GM23338 (cell line): ENCODE measurements around the gene TGFBR3. TPM values are rescaled to one million over a fixed set of nuclear protein-coding genes. Genes with fewer than 3 reads are reported as not detected.

Source experiments
- ATAC-seq: fragments of 200-7000 bp; cut with Tn5 transposase; 3 replicates; pipeline ENCODE4 v1.9.1; 2020
- DNase-seq: peaks from one replicate; pipeline ENCODE4 v3.0.0-alpha.2; 2015; ENCODE audit warnings: low spot score
- H2AFZ ChIP-seq: fragments of 200-600 bp; sonication (generic); 2 replicates; pipeline ENCODE4 v1.8.0; 2016; ENCODE audit warnings: antibody characterized with exemption, mild to moderate bottlenecking, moderate library complexity
- H3F3A ChIP-seq: fragments of 200-600 bp; sonication (generic); replicated peaks from 2 replicates; pipeline ENCODE4 v1.8.0; 2017; ENCODE audit warnings: antibody characterized with exemption, mixed run types, low read depth
- H3K27ac ChIP-seq: fragments of 200-600 bp; sonication (generic); 2 replicates; pipeline ENCODE4 v1.6.1; 2016; ENCODE audit warnings: low read depth
- H3K27me3 ChIP-seq: fragments of 200-600 bp; sonication (generic); 2 replicates; pipeline ENCODE4 v1.8.0; 2016; ENCODE audit warnings: mild to moderate bottlenecking, mixed run types, moderate library complexity; ENCODE audit not compliant: insufficient read depth
- H3K36me3 ChIP-seq: fragments of 200-600 bp; sonication (generic); 2 replicates; pipeline ENCODE4 v1.8.0; 2016; ENCODE audit warnings: mild to moderate bottlenecking; ENCODE audit not compliant: insufficient read depth
- H3K4me1 ChIP-seq: fragments of 200-600 bp; sonication (generic); 2 replicates; pipeline ENCODE4 v1.8.0; 2016; ENCODE audit warnings: mild to moderate bottlenecking, moderate library complexity; ENCODE audit not compliant: insufficient read depth
- H3K4me2 ChIP-seq: fragments of 200-600 bp; sonication (generic); 2 replicates; pipeline ENCODE4 v1.7.1; 2017; ENCODE audit warnings: mixed run types
- H3K4me3 ChIP-seq: fragments of 200-600 bp; sonication (generic); 2 replicates; pipeline ENCODE4 v1.6.1; 2016; ENCODE audit warnings: mixed run types
- H3K79me2 ChIP-seq: fragments of 200-600 bp; sonication (generic); replicated peaks from 2 replicates; pipeline ENCODE4 v1.8.0; 2017; ENCODE audit warnings: mild to moderate bottlenecking; ENCODE audit not compliant: insufficient read depth
- H3K9me2 ChIP-seq: fragments of 200-600 bp; sonication (generic); 2 replicates; pipeline ENCODE4 v1.8.0; 2017; ENCODE audit not compliant: insufficient read depth
- H4K20me1 ChIP-seq: fragments of 200-600 bp; sonication (generic); replicated peaks from 2 replicates; pipeline ENCODE4 v1.8.0; 2017; ENCODE audit warnings: mild to moderate bottlenecking; ENCODE audit not compliant: insufficient read depth
- H3K27ac Mint-ChIP-seq: 2 replicates; pipeline ENCODE4 v1.8.0; 2020; ENCODE audit warnings: inconsistent platforms, mild to moderate bottlenecking, moderate library complexity, mixed read lengths
- H3K27me3 Mint-ChIP-seq: 3 replicates; pipeline ENCODE4 v1.8.0; 2022; ENCODE audit warnings: low read depth, mild to moderate bottlenecking, moderate library complexity, mixed read lengths, inconsistent platforms; ENCODE audit not compliant: insufficient read depth, poor library complexity
- H3K36me3 Mint-ChIP-seq: 3 replicates; pipeline ENCODE4 v1.8.0; 2021; ENCODE audit warnings: low read depth, mild to moderate bottlenecking, inconsistent platforms, moderate library complexity, mixed read lengths
- H3K4me1 Mint-ChIP-seq: 3 replicates; pipeline ENCODE4 v1.8.0; 2020; ENCODE audit warnings: mild to moderate bottlenecking, inconsistent platforms, mixed read lengths
- H3K4me3 Mint-ChIP-seq: 3 replicates; pipeline ENCODE4 v1.8.0; 2021; ENCODE audit warnings: moderate library complexity, mild to moderate bottlenecking, inconsistent platforms, mixed read lengths
- H3K9me3 Mint-ChIP-seq: 3 replicates; pipeline ENCODE4 v1.8.0; 2020; ENCODE audit warnings: moderate library complexity, mild to moderate bottlenecking, inconsistent platforms, mixed read lengths
- CREB1 ChIP-seq: fragments of 250-450 bp; sonication (Bioruptor Pico); IDR thresholded peaks from 2 replicates; pipeline ENCODE4 v1.5.0; 2020; ENCODE audit warnings: low read depth, mild to moderate bottlenecking, moderate library complexity
- CTCF ChIP-seq, 2 experiments: fragments of 200-600 bp in 1 of 2; sonication (generic) in 1 of 2; conservative IDR thresholded peaks; 2 replicates each; pipeline versions ENCODE4 v1.5.1 to v1.6.1; 2016 to 2017; ENCODE audit warnings: antibody characterized with exemption in 2 of 2, low read depth in 2 of 2, mild to moderate bottlenecking in 2 of 2, moderate library complexity in 1 of 2
- ETS1 ChIP-seq: IDR thresholded peaks from 2 replicates; pipeline ENCODE4 v1.6.1; 2016; ENCODE audit warnings: antibody characterized with exemption
- EZH2 ChIP-seq: fragments of 200-600 bp; sonication (generic); IDR thresholded peaks from one replicate; pipeline ENCODE4 v1.8.0; 2017; ENCODE audit warnings: antibody characterized with exemption, mild to moderate bottlenecking, low read depth; ENCODE audit not compliant: unreplicated experiment
- EZH2phosphoT487 ChIP-seq: fragments of 200-600 bp; sonication (generic); IDR thresholded peaks from one replicate; pipeline ENCODE4 v1.8.1; 2018; ENCODE audit warnings: antibody characterized with exemption; ENCODE audit not compliant: unreplicated experiment
- JUNB ChIP-seq: IDR thresholded peaks from one replicate; pipeline ENCODE4 v1.6.1; 2016; ENCODE audit warnings: antibody characterized with exemption; ENCODE audit not compliant: unreplicated experiment
- POLR2AphosphoS5 ChIP-seq: IDR thresholded peaks from 2 replicates; pipeline ENCODE4 v1.6.1; 2016; ENCODE audit warnings: antibody characterized with exemption, low read depth
- REST ChIP-seq: IDR thresholded peaks from one replicate; pipeline ENCODE4 v1.6.1; 2018; ENCODE audit warnings: antibody characterized with exemption; ENCODE audit not compliant: unreplicated experiment
- STAT1 ChIP-seq: IDR thresholded peaks from one replicate; pipeline ENCODE4 v1.6.1; 2016; ENCODE audit warnings: antibody characterized with exemption; ENCODE audit not compliant: unreplicated experiment
- ZNF114 ChIP-seq: fragments of 250-450 bp; sonication (Bioruptor Pico); IDR thresholded peaks from 2 replicates; pipeline ENCODE4 v1.5.0; 2020; ENCODE audit warnings: mild to moderate bottlenecking, moderate library complexity
- ZNF331 ChIP-seq: fragments of 250-450 bp; sonication (Bioruptor Pico); IDR thresholded peaks from 2 replicates; pipeline ENCODE4 v1.5.0; 2020; ENCODE audit warnings: low read depth, mild to moderate bottlenecking, moderate library complexity
- polyA plus RNA-seq: library from polyadenylated mRNA; unstranded; fragments of >200 nt; fragmentation: Nextera tagmentation; extraction: Ambion mirVana; gene quantifications from 2 replicates; pipeline ENCODE4 v1.2.1, GENCODE V29; 2016
- total RNA-seq: library from RNA; depleted of rRNA; stranded (reverse); fragments of >200 nt; shearing (Covaris generic); gene quantifications from 2 replicates; pipeline ENCODE4 v1.2.3, GENCODE V29; 2014

The TGFBR3 gene
- total and polyA plus RNA-seq, 2 experiments from 2014 or later: 1.7 to 2.9 TPM

DNA sequence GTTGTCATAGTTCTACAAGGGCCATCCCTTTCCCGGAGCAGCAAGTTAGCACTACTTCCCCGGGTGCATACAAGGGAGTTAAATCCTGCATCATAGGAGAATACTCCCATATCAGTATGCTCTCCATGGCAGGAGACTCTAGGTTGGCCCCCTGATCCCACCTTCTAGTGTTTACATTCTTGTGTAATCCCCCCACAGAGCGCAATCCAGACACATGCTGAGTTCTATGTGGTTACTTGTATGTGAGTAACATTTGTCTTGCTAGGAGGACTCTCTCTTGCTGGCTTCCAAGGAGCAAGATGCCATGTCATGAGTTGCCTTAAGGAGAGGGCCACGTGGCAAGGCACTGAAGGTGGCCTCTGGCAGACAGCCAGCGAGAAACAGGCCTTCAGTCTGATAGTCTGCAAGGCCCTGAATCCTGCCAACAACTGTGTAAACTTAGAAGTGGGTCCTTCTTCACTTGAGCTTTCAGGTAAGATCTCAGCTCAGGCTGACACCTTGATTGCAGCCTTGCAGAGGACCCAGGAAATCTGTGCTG lies 230.0 kb downstream of the TGFBR3 start:
- H3K4me2 ChIP-seq: no peak overlapping the region
- ATAC-seq (no peak), DNase-seq (no peak)
- TF ChIP-seq CREB1 (CRISPR knock-in tag) (no peak), ETS1 (no peak), POLR2AphosphoS5 (no peak), CTCF (conservative IDR thresholded peaks at IDR 0.05; ENCODE audit: low read depth in 2 of 2) (no peak), ZNF114 (CRISPR knock-in tag) (no peak), EZH2phosphoT487 (no peak), ZNF331 (CRISPR knock-in tag) (no peak), EZH2 (no peak), JUNB (no peak), STAT1 (no peak), REST (no peak)
- H3K36me3 ChIP-seq: no peaks in the 10 kb centered on the region
- no peak overlapping the region for H3K4me3 Mint-ChIP-seq
- peaks cover 7% of the 10 kb centered on the region; the same call in 1 of the 3 replicates for H3K9me3 Mint-ChIP-seq
- no peaks in the 10 kb centered on the region for H3K4me1 ChIP-seq
- no peak overlapping the region; the same call in 1 of the 2 replicates for H3K27ac Mint-ChIP-seq
- peaks cover 4% of the 10 kb centered on the region for H3K27me3 Mint-ChIP-seq
- H3K27me3 ChIP-seq: no peaks in the 10 kb centered on the region
- H3F3A ChIP-seq: no peaks in the 10 kb centered on the region
- H3K9me2 ChIP-seq: peaks cover 12% of the 10 kb centered on the region; the same call in 1 of the 2 replicates
- no peaks in the 10 kb centered on the region for H4K20me1 ChIP-seq
- no peaks in the 10 kb centered on the region; the same call in 2 of the 3 replicates for H3K36me3 Mint-ChIP-seq
- H3K4me1 Mint-ChIP-seq: peaks cover 7% of the 10 kb centered on the region; the same call in 2 of the 3 replicates
- no peak overlapping the region for H3K4me3 ChIP-seq
- no peak overlapping the region for H3K27ac ChIP-seq
- no peak overlapping the region for H2AFZ ChIP-seq
- no peaks in the 10 kb centered on the region for H3K79me2 ChIP-seq
